ENCODE data around the gene CHRNB2.

- TF ChIP-seq MAX (IDR thresholded peaks at IDR 0.05) (no peak), CREB1 (IDR thresholded peaks at IDR 0.05; ENCODE audit: low read depth) (no peak), EP300 (IDR thresholded peaks at IDR 0.05; ENCODE audit: borderline replicate concordance) (no peak), CEBPB (IDR thresholded peaks at IDR 0.05) (no peak), YY1 (IDR thresholded peaks at IDR 0.05; ENCODE audit: low read depth) (no peak), TCF12 (IDR thresholded peaks at IDR 0.05; ENCODE audit: low read depth) (no peak), TAF1 (IDR thresholded peaks at IDR 0.05; ENCODE audit: low read depth) (no peak), EGR1 (IDR thresholded peaks at IDR 0.05) (no peak), FOXM1 (IDR thresholded peaks at IDR 0.05; ENCODE audit: borderline replicate concordance, low read depth) (no peak), REST (IDR thresholded peaks at IDR 0.05; ENCODE audit: low read depth) (no peak), NFIC (IDR thresholded peaks at IDR 0.05) (no peak), TEAD4 (IDR thresholded peaks at IDR 0.05) (no peak)
Measured at GRCh38 chr1:154628121-154628405, 60.5 kb downstream of the CHRNB2 start.

All from Ishikawa (cell line).